Ishikawa (cell line): Measurements from ENCODE around the gene TPCN1.

Experiments
- CEBPB ChIP-seq: IDR thresholded peaks from 2 replicates; pipeline ENCODE4 v1.6.1; 2012
- EGR1 ChIP-seq: IDR thresholded peaks from 2 replicates; pipeline ENCODE4 v1.6.1; 2012
- EP300 ChIP-seq: IDR thresholded peaks from 2 replicates; pipeline ENCODE4 v1.6.1; 2012; ENCODE audit warnings: borderline replicate concordance
- NFIC ChIP-seq: IDR thresholded peaks from 2 replicates; pipeline ENCODE4 v1.6.1; 2012
- TAF1 ChIP-seq: IDR thresholded peaks from 2 replicates; pipeline ENCODE4 v1.6.1; 2012; ENCODE audit warnings: low read depth, mild to moderate bottlenecking
- TCF12 ChIP-seq: IDR thresholded peaks from 2 replicates; pipeline ENCODE4 v1.6.1; 2012; ENCODE audit warnings: low read depth
- YY1 ChIP-seq: IDR thresholded peaks from 2 replicates; pipeline ENCODE4 v1.6.1; 2012; ENCODE audit warnings: low read depth
- ZBTB7A ChIP-seq: IDR thresholded peaks from 2 replicates; pipeline ENCODE4 v1.6.1; 2012; ENCODE audit warnings: low read depth
- TF ChIP-seq, protein P1 (sequence below): IDR thresholded peaks from 2 replicates; pipeline ENCODE4 v1.6.1; 2012; ENCODE audit warnings: low read depth, mild to moderate bottlenecking
- TF ChIP-seq, protein P2 (sequence below): IDR thresholded peaks from 2 replicates; pipeline ENCODE4 v1.6.1; 2012
- TF ChIP-seq, protein P3 (sequence below): IDR thresholded peaks from 2 replicates; pipeline ENCODE4 v1.6.1; 2012

DNA sequence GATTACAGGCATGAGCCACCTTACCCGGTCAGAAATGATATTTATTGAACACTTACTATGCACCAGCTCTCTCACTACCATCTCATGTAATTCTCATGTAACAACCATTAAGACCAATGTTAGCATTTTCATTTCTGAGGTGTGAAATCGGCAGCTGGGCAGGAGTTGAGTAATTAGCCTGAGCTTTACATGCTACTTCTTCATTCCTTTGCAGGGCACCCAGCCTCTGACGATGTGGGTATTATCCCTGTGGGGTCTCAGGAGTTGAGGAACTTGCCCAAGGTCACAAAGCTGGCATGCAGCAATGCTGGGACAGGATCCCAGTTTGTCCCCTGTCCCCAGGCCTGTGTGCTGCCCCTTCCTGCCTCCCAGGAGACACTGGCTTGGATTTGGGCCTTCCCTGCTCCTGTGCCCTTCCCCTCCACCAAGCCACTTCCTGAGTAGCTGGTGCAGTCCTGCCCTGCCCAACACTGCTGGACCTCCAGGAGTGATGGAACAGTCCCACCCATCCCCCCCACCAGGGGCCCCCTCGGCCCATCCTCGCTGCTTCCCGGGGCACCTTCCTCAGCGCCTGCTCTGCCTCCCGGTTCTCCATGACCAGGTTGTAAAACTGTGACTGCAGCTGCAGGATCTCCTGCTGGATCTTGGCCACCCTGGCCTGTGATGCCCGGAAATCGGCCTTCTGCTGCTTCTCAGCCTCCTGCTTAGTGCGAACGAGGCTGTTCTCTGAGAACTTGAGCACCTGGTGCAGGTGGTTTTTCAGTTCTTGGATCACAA is 21.1 kb upstream of the TPCN1 start:
- TF ChIP-seq CEBPB (no peak), NFIC (no peak), TAF1 (no peak), EP300 (no peak), YY1 (no peak), ZBTB7A (no peak), TCF12 (no peak), EGR1 (no peak)
- TF ChIP-seq, protein P1, sequence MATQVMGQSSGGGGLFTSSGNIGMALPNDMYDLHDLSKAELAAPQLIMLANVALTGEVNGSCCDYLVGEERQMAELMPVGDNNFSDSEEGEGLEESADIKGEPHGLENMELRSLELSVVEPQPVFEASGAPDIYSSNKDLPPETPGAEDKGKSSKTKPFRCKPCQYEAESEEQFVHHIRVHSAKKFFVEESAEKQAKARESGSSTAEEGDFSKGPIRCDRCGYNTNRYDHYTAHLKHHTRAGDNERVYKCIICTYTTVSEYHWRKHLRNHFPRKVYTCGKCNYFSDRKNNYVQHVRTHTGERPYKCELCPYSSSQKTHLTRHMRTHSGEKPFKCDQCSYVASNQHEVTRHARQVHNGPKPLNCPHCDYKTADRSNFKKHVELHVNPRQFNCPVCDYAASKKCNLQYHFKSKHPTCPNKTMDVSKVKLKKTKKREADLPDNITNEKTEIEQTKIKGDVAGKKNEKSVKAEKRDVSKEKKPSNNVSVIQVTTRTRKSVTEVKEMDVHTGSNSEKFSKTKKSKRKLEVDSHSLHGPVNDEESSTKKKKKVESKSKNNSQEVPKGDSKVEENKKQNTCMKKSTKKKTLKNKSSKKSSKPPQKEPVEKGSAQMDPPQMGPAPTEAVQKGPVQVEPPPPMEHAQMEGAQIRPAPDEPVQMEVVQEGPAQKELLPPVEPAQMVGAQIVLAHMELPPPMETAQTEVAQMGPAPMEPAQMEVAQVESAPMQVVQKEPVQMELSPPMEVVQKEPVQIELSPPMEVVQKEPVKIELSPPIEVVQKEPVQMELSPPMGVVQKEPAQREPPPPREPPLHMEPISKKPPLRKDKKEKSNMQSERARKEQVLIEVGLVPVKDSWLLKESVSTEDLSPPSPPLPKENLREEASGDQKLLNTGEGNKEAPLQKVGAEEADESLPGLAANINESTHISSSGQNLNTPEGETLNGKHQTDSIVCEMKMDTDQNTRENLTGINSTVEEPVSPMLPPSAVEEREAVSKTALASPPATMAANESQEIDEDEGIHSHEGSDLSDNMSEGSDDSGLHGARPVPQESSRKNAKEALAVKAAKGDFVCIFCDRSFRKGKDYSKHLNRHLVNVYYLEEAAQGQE = no peak
- TF ChIP-seq, protein P2, sequence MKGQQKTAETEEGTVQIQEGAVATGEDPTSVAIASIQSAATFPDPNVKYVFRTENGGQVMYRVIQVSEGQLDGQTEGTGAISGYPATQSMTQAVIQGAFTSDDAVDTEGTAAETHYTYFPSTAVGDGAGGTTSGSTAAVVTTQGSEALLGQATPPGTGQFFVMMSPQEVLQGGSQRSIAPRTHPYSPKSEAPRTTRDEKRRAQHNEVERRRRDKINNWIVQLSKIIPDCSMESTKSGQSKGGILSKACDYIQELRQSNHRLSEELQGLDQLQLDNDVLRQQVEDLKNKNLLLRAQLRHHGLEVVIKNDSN = no peak
- TF ChIP-seq, protein P3, sequence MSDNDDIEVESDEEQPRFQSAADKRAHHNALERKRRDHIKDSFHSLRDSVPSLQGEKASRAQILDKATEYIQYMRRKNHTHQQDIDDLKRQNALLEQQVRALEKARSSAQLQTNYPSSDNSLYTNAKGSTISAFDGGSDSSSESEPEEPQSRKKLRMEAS = no peak
